PC-3 (cell line): ENCODE measurements around the gene LTBP3. TPM values are rescaled to one million over a fixed set of nuclear protein-coding genes. Genes with fewer than 3 reads are reported as not detected.

ENCODE experiments used
- ATAC-seq: fragments of 200-7000 bp; cut with Tn5 transposase; 2 replicates; pipeline ENCODE4 v1.9.1; 2020; ENCODE audit warnings: mild to moderate bottlenecking, moderate library complexity
- BruUV-seq: library from RNA; stranded (reverse); fragments of 400-500 nt; replicated peaks from 2 replicates; lab custom pipeline; 2021; lab: Mats Ljungman, UMichigan
- CTCF ChIA-PET: fragments of 300-600 bp; sonication (Branson Sonifier 250); formaldehyde crosslinking; loops from one replicate; lab custom pipeline; 2022; ENCODE audit warnings: antibody characterized with exemption; lab: Charles Lee
- POLR2A ChIA-PET: fragments of 300-600 bp; sonication (Branson Sonifier 250); formaldehyde crosslinking; loops from one replicate; lab custom pipeline; 2022; ENCODE audit warnings: antibody characterized with exemption; ENCODE audit not compliant: unreplicated experiment; lab: Charles Lee
- DNase-seq: peaks from one replicate; pipeline ENCODE4 v3.0.0-alpha.2; 2015
- H2AFZ ChIP-seq: fragments of 300-600 bp; sonication (generic); 2 replicates; pipeline ENCODE4 v1.6.0; 2016; ENCODE audit warnings: antibody characterized with exemption, low read length
- H3F3A ChIP-seq: fragments of 300-600 bp; sonication (generic); one replicate; pipeline ENCODE4 v1.6.0; 2017; ENCODE audit warnings: antibody characterized with exemption, low read length, control low read depth, mild to moderate bottlenecking; ENCODE audit not compliant: unreplicated experiment
- H3K27ac ChIP-seq: fragments of 300-600 bp; sonication (generic); 2 replicates; pipeline ENCODE4 v1.5.1; 2016; ENCODE audit warnings: mild to moderate bottlenecking, low read length
- H3K27me3 ChIP-seq: fragments of 300-600 bp; sonication (generic); 2 replicates; pipeline ENCODE4 v1.6.1; 2016; ENCODE audit warnings: low read length, mixed read lengths
- H3K36me3 ChIP-seq: fragments of 300-600 bp; sonication (generic); 2 replicates; pipeline ENCODE4 v1.6.1; 2016; ENCODE audit warnings: low read depth, mixed run types, low read length, mixed read lengths
- H3K4me1 ChIP-seq: fragments of 300-600 bp; sonication (generic); 2 replicates; pipeline ENCODE4 v1.5.1; 2016; ENCODE audit warnings: low read length; ENCODE audit not compliant: insufficient read depth
- H3K4me2 ChIP-seq: fragments of 300-600 bp; sonication (generic); 2 replicates; pipeline ENCODE4 v1.6.0; 2016; ENCODE audit warnings: low read length
- H3K4me3 ChIP-seq: fragments of 300-600 bp; sonication (generic); 2 replicates; pipeline ENCODE4 v1.5.1; 2016; ENCODE audit warnings: mild to moderate bottlenecking, low read length, mixed read lengths
- H3K79me2 ChIP-seq: fragments of 300-600 bp; sonication (generic); 2 replicates; pipeline ENCODE4 v1.6.1; 2017; ENCODE audit warnings: low read length, mixed read lengths
- H3K9ac ChIP-seq: fragments of 300-600 bp; sonication (generic); 2 replicates; pipeline ENCODE4 v1.6.0; 2016; ENCODE audit warnings: mild to moderate bottlenecking, low read length
- H3K9me2 ChIP-seq: fragments of 300-600 bp; sonication (generic); replicated peaks from 2 replicates; pipeline ENCODE4 v1.6.1; 2016; ENCODE audit warnings: mixed run types, low read length, mixed read lengths
- H3K9me3 ChIP-seq: fragments of 300-600 bp; sonication (generic); 2 replicates; pipeline ENCODE4 v1.6.1; 2016; ENCODE audit warnings: low read length, mixed read lengths
- H4K20me1 ChIP-seq: fragments of 300-600 bp; sonication (generic); 2 replicates; pipeline ENCODE4 v1.6.1; 2016; ENCODE audit warnings: low read length, mixed read lengths
- CTCF ChIP-seq: fragments of 300-600 bp; sonication (generic); conservative IDR thresholded peaks from 2 replicates; pipeline ENCODE4 v1.5.1; 2017; ENCODE audit warnings: antibody characterized with exemption, low read depth, mild to moderate bottlenecking, low read length
- EZH2 ChIP-seq: fragments of 300-600 bp; sonication (generic); IDR thresholded peaks from one replicate; pipeline ENCODE4 v1.6.1; 2017; ENCODE audit warnings: antibody characterized with exemption, mild to moderate bottlenecking, low read length; ENCODE audit not compliant: unreplicated experiment
- EZH2phosphoT487 ChIP-seq: fragments of 300-600 bp; sonication (generic); IDR thresholded peaks from 2 replicates; pipeline ENCODE4 v1.6.1; 2018; ENCODE audit warnings: mild to moderate bottlenecking, antibody characterized with exemption, low read length, borderline replicate concordance
- intact Hi-C: fragments of 100-400 bp; cut with micrococcal nuclease; formaldehyde crosslinking; loops from 2 replicates; pipeline ENCODE4 v1.9.0; 2023
- total RNA-seq: library from RNA; depleted of rRNA; stranded (reverse); fragments of >200 nt; gene quantifications from 2 replicates; pipeline ENCODE4 v1.2.3, GENCODE V29; 2014

Gene LTBP3
- total RNA-seq, 1 experiment from 2014 or later: 197 TPM

- H3K36me3 ChIP-seq: no peaks in the 10 kb centered on the region
- DNase-seq (no peak), ATAC-seq (no peak)
- no peaks in the 10 kb centered on the region for H3F3A ChIP-seq
- ChIA-PET POLR2A (interaction anchor here (0.6 to 2.7 kb wide), 5 partner anchors 14 to 70 kb away, joined by 8 to 21 read pairs (median 10); partner anchors contain the start of gene NEAT1), CTCF (interaction anchor here (1.0 kb wide), 1 partner anchor 14 kb away, joined by 5 read pairs; no protein-coding TSS in a partner anchor)
- H3K27ac ChIP-seq: peak overlapping the region; percentile 87
- H3K4me2 ChIP-seq: peak overlapping the region; percentile 36
- H4K20me1 ChIP-seq: no peaks in the 10 kb centered on the region
- H3K9me3 ChIP-seq: no peaks in the 10 kb centered on the region
- H3K79me2 ChIP-seq: peaks cover 15% of the 10 kb centered on the region
- peak overlapping the region; percentile 67 for H3K9ac ChIP-seq
- TF ChIP-seq CTCF: no peak
- TF ChIP-seq EZH2: no peak
- no peak for TF ChIP-seq EZH2phosphoT487
- no TSS peak for BruUV-seq
- peaks cover 70% of the 10 kb centered on the region for H3K4me1 ChIP-seq
- no peak overlapping the region for H2AFZ ChIP-seq
- H3K9me2 ChIP-seq: no peaks in the 10 kb centered on the region
- H3K4me3 ChIP-seq: no peak overlapping the region
- intact Hi-C loops: no loop called here
- H3K27me3 ChIP-seq: no peaks in the 10 kb centered on the region
Observed at GRCh38 chr11:65492387-65492636, 65.8 kb downstream of the LTBP3 start.

GRCh38 chr11:65491614-65492386 lies 66.4 kb downstream of the LTBP3 start:
- CTCF ChIA-PET: interaction anchor here (0.6 to 1.2 kb wide), 3 partner anchors 12 to 216 kb away, joined by 5 to 11 read pairs (median 9); no protein-coding TSS in a partner anchor
- H3K27me3 ChIP-seq: no peaks in the 10 kb centered on the region
- intact Hi-C loops: no loop called here
- no peaks in the 10 kb centered on the region for H3F3A ChIP-seq
- POLR2A ChIA-PET: interaction anchor here (0.5 to 2.7 kb wide), 11 partner anchors 8 to 228 kb away, joined by 3 to 21 read pairs (median 8); partner anchors contain the start of gene NEAT1
- peak overlapping the region; percentile 67 for H3K9ac ChIP-seq
- peak overlapping the region; percentile 49 for H2AFZ ChIP-seq
- ATAC-seq (peak; percentile 68), DNase-seq (peak; percentile 94)
- peak overlapping the region; percentile 36 for H3K4me2 ChIP-seq
- H3K4me1 ChIP-seq: peaks cover 68% of the 10 kb centered on the region
- H3K9me3 ChIP-seq: no peaks in the 10 kb centered on the region
- no peaks in the 10 kb centered on the region for H4K20me1 ChIP-seq
- no peak for TF ChIP-seq EZH2phosphoT487
- no peak for TF ChIP-seq EZH2
- TF ChIP-seq CTCF: no peak
- H3K36me3 ChIP-seq: no peaks in the 10 kb centered on the region
- H3K4me3 ChIP-seq: peak overlapping the region; percentile 0; the same call in 1 of the 2 replicates
- no peaks in the 10 kb centered on the region for H3K9me2 ChIP-seq
- H3K79me2 ChIP-seq: peaks cover 11% of the 10 kb centered on the region
- BruUV-seq: TSS peak; percentile 40
- peak overlapping the region; percentile 87 for H3K27ac ChIP-seq

GRCh38 chr11:65491163-65491465 lies 67.0 kb downstream of the LTBP3 start:
- Histone ChIP-seq H3K27me3 (no peaks in the 10 kb centered on the region), H3K9ac (peak overlapping the region; percentile 67), H3K4me3 (no peak overlapping the region), H2AFZ (no peak overlapping the region; the same call in 1 of the 2 replicates), H3K9me2 (no peaks in the 10 kb centered on the region), H3F3A (no peaks in the 10 kb centered on the region), H3K36me3 (no peaks in the 10 kb centered on the region), H3K9me3 (no peaks in the 10 kb centered on the region), H3K4me2 (peak overlapping the region; percentile 36), H4K20me1 (no peaks in the 10 kb centered on the region), H3K79me2 (peaks cover 4% of the 10 kb centered on the region; the same call in 1 of the 2 replicates), H3K27ac (peak overlapping the region; percentile 87), H3K4me1 (peaks cover 61% of the 10 kb centered on the region)
- CTCF ChIA-PET: interaction anchor here (0.6 to 1.2 kb wide), 3 partner anchors 11 to 216 kb away, joined by 5 to 11 read pairs (median 9); no protein-coding TSS in a partner anchor
- intact Hi-C loops: no loop called here
- POLR2A ChIA-PET: interaction anchor here (0.5 to 2.7 kb wide), 7 partner anchors 9 to 68 kb away, joined by 3 to 21 read pairs (median 10); partner anchors contain the start of gene NEAT1
- TF ChIP-seq EZH2phosphoT487 (no peak), CTCF (no peak), EZH2 (no peak)
- ATAC-seq (no peak), DNase-seq (no peak)
- no TSS peak for BruUV-seq
